K562 (cell line): ENCODE measurements around the gene SAFB. TPM values are rescaled to one million over a fixed set of nuclear protein-coding genes. Genes with fewer than 3 reads are reported as not detected.
A peak's percentile ranks its signal among the peaks of the same experiment; 100 is the strongest.

Experiments
- DIDO1 ChIP-seq: fragments of 450-650 bp; IDR thresholded peaks from 2 replicates; pipeline ENCODE4 v1.6.1; 2016; ENCODE audit warnings: low read depth, missing biosample characterization, missing genetic modification characterization
- ETS2 ChIP-seq: IDR thresholded peaks from 2 replicates; pipeline ENCODE4 v1.6.1; 2016; ENCODE audit warnings: borderline replicate concordance, missing genetic modification characterization, mild to moderate bottlenecking, moderate library complexity, missing compliant biosample characterization; ENCODE audit not compliant: poor library complexity, severe bottlenecking
- ETV5 ChIP-seq: sonication (generic); formaldehyde crosslinking; IDR thresholded peaks from 2 replicates; pipeline ENCODE4 v1.4.0; 2020; ENCODE audit warnings: low read depth, mild to moderate bottlenecking, missing genetic modification reagents
- FOXA1 ChIP-seq: fragments of 450-650 bp; IDR thresholded peaks from 2 replicates; pipeline ENCODE4 v1.6.1; 2016; ENCODE audit warnings: mild to moderate bottlenecking, borderline replicate concordance
- NR2F6 ChIP-seq: fragments of 450-650 bp; formaldehyde crosslinking; IDR thresholded peaks from 2 replicates; pipeline ENCODE4 v1.4.0; 2020; ENCODE audit warnings: mild to moderate bottlenecking
- PHF20 ChIP-seq: fragments of 450-650 bp; IDR thresholded peaks from 2 replicates; pipeline ENCODE4 v1.6.1; 2018; ENCODE audit not compliant: partially characterized antibody
- PTTG1 ChIP-seq: fragments of 450-650 bp; IDR thresholded peaks from 2 replicates; pipeline ENCODE4 v1.6.1; 2016; ENCODE audit warnings: low read depth, mild to moderate bottlenecking, missing genetic modification characterization, missing compliant biosample characterization
- RAD21 ChIP-seq, 2 experiments: fragments of 250-450 bp in 1 of 2; fragments of 450-650 bp in 1 of 2; sonication (Bioruptor Pico) in 1 of 2; formaldehyde crosslinking in 1 of 2; IDR thresholded peaks in 1 of 2; conservative IDR thresholded peaks in 1 of 2; 2 replicates each; pipeline versions ENCODE4 v1.4.0 to v1.8.0; 2020 to 2022; ENCODE audit warnings: mild to moderate bottlenecking in 2 of 2, moderate library complexity in 1 of 2
- ZNF384 ChIP-seq: IDR thresholded peaks from 2 replicates; pipeline ENCODE4 v1.6.1; 2012; ENCODE audit warnings: low read depth, low read length, improper control_type of control experiment
- ZNF764 ChIP-seq: fragments of 250-450 bp; sonication (Bioruptor Pico); IDR thresholded peaks from 2 replicates; pipeline ENCODE4 v1.4.0; 2020; ENCODE audit warnings: low read depth, mild to moderate bottlenecking, moderate library complexity
- polyA plus RNA-seq, 8 experiments: library from polyadenylated mRNA; depleted of rRNA in 4 of 8; stranded (reverse) in 5 of 8; unstranded in 3 of 8; fragments of >200 nt; fragmentation: Nextera tagmentation in 2 of 8; fragmentation: Illumina TruSeq in 1 of 8; extraction: Ambion mirVana in 2 of 8; extraction: Trizol in 1 of 8; gene quantifications; 2 replicates each; pipeline versions ENCODE4 v1.2.1 to v1.2.3, GENCODE V29; 2011 to 2014; ENCODE audit warnings: inconsistent platforms in 1 of 8, missing spikeins in 1 of 8
- total RNA-seq, 7 experiments: library from RNA; depleted of rRNA in 6 of 7; stranded (reverse); fragments of >200 nt in 6 of 7; fragmentation: Illumina TruSeq in 2 of 7; extraction: Trizol in 2 of 7; gene quantifications; 2 replicates each; pipeline versions ENCODE4 v1.2.1 to v1.2.3, GENCODE V29; 2011 to 2021; ENCODE audit warnings: low replicate concordance in 1 of 7
- TF ChIP-seq, protein P1 (sequence below): fragments of 200-800 bp; sonication (Bioruptor generic); IDR thresholded peaks from 2 replicates; pipeline ENCODE4 v1.6.1; 2016; ENCODE audit warnings: missing genetic modification characterization, missing compliant biosample characterization
- TF ChIP-seq, protein P2 (sequence below): sonication (generic); formaldehyde crosslinking; IDR thresholded peaks from 2 replicates; pipeline ENCODE4 v1.8.1; 2023; ENCODE audit warnings: missing genetic modification reagents, mild to moderate bottlenecking, borderline replicate concordance
- TF ChIP-seq, protein P3 (sequence below), 2 experiments: fragments of 150-350 bp in 1 of 2; IDR thresholded peaks; 2 replicates each; pipeline ENCODE4 v1.6.1; 2012 to 2016; ENCODE audit warnings: low read depth in 2 of 2, low read length in 2 of 2, mild to moderate bottlenecking in 1 of 2, moderate library complexity in 1 of 2

The SAFB gene
- total and polyA plus RNA-seq, 9 of the 15 experiments (the other 6 are each of a cell fraction or from before 2014, with no cell fraction given), result 1.1 to 151 (median 83.1) TPM

DNA sequence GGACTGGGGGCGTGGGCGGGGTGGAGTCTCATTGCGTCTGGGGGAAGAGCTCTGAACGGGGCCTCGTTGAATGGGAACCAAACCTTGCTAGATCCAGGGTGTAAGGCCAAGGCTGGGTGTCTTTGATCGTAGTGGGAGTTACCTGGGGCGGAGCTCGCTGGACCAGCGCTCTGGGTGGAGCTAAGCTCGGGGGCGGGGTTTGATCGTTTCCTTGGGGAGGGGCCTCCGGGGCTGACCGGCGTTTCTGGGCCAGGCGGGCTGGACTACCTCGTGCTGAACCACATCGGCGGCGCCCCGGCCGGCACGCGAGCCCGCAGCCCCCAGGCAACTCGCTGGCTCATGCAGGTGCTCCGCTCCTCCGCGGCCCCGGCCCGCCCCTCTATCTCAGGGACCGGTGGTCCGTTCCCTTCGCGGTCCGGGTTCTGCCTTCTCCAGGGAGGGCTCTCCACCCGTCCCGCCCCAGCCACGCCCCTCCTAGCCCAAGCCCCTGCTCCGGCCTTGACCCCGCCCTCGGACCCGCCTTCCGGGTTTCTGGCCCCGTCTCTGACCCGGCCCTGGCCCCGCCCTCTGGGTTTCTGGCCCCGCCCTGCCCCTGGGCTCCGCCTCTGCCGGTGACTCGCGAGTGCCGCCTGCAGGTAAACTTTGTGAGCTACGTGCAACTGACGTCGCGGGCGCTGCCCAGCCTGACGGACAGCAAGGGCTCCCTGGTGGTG, 63.9 kb downstream of the SAFB start (continued):
- TF ChIP-seq, protein P1, sequence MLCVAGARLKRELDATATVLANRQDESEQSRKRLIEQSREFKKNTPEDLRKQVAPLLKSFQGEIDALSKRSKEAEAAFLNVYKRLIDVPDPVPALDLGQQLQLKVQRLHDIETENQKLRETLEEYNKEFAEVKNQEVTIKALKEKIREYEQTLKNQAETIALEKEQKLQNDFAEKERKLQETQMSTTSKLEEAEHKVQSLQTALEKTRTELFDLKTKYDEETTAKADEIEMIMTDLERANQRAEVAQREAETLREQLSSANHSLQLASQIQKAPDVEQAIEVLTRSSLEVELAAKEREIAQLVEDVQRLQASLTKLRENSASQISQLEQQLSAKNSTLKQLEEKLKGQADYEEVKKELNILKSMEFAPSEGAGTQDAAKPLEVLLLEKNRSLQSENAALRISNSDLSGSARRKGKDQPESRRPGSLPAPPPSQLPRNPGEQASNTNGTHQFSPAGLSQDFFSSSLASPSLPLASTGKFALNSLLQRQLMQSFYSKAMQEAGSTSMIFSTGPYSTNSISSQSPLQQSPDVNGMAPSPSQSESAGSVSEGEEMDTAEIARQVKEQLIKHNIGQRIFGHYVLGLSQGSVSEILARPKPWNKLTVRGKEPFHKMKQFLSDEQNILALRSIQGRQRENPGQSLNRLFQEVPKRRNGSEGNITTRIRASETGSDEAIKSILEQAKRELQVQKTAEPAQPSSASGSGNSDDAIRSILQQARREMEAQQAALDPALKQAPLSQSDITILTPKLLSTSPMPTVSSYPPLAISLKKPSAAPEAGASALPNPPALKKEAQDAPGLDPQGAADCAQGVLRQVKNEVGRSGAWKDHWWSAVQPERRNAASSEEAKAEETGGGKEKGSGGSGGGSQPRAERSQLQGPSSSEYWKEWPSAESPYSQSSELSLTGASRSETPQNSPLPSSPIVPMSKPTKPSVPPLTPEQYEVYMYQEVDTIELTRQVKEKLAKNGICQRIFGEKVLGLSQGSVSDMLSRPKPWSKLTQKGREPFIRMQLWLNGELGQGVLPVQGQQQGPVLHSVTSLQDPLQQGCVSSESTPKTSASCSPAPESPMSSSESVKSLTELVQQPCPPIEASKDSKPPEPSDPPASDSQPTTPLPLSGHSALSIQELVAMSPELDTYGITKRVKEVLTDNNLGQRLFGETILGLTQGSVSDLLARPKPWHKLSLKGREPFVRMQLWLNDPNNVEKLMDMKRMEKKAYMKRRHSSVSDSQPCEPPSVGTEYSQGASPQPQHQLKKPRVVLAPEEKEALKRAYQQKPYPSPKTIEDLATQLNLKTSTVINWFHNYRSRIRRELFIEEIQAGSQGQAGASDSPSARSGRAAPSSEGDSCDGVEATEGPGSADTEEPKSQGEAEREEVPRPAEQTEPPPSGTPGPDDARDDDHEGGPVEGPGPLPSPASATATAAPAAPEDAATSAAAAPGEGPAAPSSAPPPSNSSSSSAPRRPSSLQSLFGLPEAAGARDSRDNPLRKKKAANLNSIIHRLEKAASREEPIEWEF (CRISPR knock-in tag), result no peak
- TF ChIP-seq RAD21 (CRISPR knock-in tag; conservative IDR thresholded peaks at IDR 0.05 in 1 of 2, IDR thresholded peaks at IDR 0.05 in 1 of 2), result peak in 1 of 2 experiments; percentile 66; a peak in 3 of 4 replicates
- no peak for TF ChIP-seq ZNF764 (CRISPR knock-in tag)
- TF ChIP-seq PTTG1 (tag), result no peak
- no peak for TF ChIP-seq DIDO1 (tag)
- no peak for TF ChIP-seq FOXA1
- TF ChIP-seq, protein P2, sequence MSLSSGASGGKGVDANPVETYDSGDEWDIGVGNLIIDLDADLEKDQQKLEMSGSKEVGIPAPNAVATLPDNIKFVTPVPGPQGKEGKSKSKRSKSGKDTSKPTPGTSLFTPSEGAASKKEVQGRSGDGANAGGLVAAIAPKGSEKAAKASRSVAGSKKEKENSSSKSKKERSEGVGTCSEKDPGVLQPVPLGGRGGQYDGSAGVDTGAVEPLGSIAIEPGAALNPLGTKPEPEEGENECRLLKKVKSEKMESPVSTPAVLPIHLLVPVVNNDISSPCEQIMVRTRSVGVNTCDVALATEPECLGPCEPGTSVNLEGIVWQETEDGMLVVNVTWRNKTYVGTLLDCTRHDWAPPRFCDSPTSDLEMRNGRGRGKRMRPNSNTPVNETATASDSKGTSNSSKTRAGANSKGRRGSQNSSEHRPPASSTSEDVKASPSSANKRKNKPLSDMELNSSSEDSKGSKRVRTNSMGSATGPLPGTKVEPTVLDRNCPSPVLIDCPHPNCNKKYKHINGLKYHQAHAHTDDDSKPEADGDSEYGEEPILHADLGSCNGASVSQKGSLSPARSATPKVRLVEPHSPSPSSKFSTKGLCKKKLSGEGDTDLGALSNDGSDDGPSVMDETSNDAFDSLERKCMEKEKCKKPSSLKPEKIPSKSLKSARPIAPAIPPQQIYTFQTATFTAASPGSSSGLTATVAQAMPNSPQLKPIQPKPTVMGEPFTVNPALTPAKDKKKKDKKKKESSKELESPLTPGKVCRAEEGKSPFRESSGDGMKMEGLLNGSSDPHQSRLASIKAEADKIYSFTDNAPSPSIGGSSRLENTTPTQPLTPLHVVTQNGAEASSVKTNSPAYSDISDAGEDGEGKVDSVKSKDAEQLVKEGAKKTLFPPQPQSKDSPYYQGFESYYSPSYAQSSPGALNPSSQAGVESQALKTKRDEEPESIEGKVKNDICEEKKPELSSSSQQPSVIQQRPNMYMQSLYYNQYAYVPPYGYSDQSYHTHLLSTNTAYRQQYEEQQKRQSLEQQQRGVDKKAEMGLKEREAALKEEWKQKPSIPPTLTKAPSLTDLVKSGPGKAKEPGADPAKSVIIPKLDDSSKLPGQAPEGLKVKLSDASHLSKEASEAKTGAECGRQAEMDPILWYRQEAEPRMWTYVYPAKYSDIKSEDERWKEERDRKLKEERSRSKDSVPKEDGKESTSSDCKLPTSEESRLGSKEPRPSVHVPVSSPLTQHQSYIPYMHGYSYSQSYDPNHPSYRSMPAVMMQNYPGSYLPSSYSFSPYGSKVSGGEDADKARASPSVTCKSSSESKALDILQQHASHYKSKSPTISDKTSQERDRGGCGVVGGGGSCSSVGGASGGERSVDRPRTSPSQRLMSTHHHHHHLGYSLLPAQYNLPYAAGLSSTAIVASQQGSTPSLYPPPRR (CRISPR knock-in tag), result no peak
- no peak for TF ChIP-seq ETV5
- TF ChIP-seq ETS2 (tag), result no peak
- no peak for TF ChIP-seq PHF20
- TF ChIP-seq, protein P3, sequence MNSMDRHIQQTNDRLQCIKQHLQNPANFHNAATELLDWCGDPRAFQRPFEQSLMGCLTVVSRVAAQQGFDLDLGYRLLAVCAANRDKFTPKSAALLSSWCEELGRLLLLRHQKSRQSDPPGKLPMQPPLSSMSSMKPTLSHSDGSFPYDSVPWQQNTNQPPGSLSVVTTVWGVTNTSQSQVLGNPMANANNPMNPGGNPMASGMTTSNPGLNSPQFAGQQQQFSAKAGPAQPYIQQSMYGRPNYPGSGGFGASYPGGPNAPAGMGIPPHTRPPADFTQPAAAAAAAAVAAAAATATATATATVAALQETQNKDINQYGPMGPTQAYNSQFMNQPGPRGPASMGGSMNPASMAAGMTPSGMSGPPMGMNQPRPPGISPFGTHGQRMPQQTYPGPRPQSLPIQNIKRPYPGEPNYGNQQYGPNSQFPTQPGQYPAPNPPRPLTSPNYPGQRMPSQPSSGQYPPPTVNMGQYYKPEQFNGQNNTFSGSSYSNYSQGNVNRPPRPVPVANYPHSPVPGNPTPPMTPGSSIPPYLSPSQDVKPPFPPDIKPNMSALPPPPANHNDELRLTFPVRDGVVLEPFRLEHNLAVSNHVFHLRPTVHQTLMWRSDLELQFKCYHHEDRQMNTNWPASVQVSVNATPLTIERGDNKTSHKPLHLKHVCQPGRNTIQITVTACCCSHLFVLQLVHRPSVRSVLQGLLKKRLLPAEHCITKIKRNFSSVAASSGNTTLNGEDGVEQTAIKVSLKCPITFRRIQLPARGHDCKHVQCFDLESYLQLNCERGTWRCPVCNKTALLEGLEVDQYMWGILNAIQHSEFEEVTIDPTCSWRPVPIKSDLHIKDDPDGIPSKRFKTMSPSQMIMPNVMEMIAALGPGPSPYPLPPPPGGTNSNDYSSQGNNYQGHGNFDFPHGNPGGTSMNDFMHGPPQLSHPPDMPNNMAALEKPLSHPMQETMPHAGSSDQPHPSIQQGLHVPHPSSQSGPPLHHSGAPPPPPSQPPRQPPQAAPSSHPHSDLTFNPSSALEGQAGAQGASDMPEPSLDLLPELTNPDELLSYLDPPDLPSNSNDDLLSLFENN (IDR thresholded peaks at IDR 0.05; ENCODE audit: low read depth in 2 of 2, low read length in 2 of 2), result no peak
- TF ChIP-seq ZNF384, result peak; percentile 41; the same call in 1 of the 2 replicates
- no peak for TF ChIP-seq NR2F6 (CRISPR knock-in tag)
